ENCODE results near the gene CALD1. TPM values are rescaled to one million over a fixed set of nuclear protein-coding genes. Genes with fewer than 3 reads are reported as not detected.
A peak's percentile ranks its signal among the peaks of the same experiment; 100 is the strongest.

The CALD1 gene
- total RNA-seq, 2 experiments from 2014 or later, result 2.1 to 2.2 TPM

GRCh38 chr7:134742688-134743350 lies 36.6 kb upstream of the CALD1 start:
- ATAC-seq, result no peak
- TF ChIP-seq, protein P1, sequence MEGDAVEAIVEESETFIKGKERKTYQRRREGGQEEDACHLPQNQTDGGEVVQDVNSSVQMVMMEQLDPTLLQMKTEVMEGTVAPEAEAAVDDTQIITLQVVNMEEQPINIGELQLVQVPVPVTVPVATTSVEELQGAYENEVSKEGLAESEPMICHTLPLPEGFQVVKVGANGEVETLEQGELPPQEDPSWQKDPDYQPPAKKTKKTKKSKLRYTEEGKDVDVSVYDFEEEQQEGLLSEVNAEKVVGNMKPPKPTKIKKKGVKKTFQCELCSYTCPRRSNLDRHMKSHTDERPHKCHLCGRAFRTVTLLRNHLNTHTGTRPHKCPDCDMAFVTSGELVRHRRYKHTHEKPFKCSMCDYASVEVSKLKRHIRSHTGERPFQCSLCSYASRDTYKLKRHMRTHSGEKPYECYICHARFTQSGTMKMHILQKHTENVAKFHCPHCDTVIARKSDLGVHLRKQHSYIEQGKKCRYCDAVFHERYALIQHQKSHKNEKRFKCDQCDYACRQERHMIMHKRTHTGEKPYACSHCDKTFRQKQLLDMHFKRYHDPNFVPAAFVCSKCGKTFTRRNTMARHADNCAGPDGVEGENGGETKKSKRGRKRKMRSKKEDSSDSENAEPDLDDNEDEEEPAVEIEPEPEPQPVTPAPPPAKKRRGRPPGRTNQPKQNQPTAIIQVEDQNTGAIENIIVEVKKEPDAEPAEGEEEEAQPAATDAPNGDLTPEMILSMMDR (IDR thresholded peaks at IDR 0.05), result no peak
- no peak overlapping the region for H3K4me3 Mint-ChIP-seq

GRCh38 chr7:134744569-134744968 lies 34.9 kb upstream of the CALD1 start:
- CTCF ChIA-PET, result interaction anchor here (1.7 kb wide), 1 partner anchor 10 kb away, joined by 7 read pairs; no protein-coding TSS in a partner anchor
- DNase-seq (no peak), ATAC-seq (no peak)
- H3K9me3 Mint-ChIP-seq, result no peaks in the 10 kb centered on the region
- no peaks in the 10 kb centered on the region for H3K36me3 Mint-ChIP-seq (ENCODE audit: low read depth)
- no peak overlapping the region for H3K27ac Mint-ChIP-seq
- TF ChIP-seq, protein P1 (IDR thresholded peaks at IDR 0.05), result no peak
- intact Hi-C loops (cut with micrococcal nuclease), result no loop called here
- H3K27me3 Mint-ChIP-seq, result peaks cover 3% of the 10 kb centered on the region
- no peak overlapping the region for H3K4me3 Mint-ChIP-seq
- no peaks in the 10 kb centered on the region for H3K4me1 Mint-ChIP-seq (ENCODE audit: low read depth)
- POLR2A ChIA-PET, result no interaction called here

More at GRCh38 chr7:134742688-134743350, 36.6 kb upstream of the CALD1 start:
- intact Hi-C loops (cut with micrococcal nuclease), result no loop called here
- ChIA-PET CTCF (no interaction called here), POLR2A (no interaction called here)
- H3K36me3 Mint-ChIP-seq (ENCODE audit: low read depth), result no peaks in the 10 kb centered on the region
- no peak overlapping the region for H3K27ac Mint-ChIP-seq
- peaks cover 3% of the 10 kb centered on the region for H3K27me3 Mint-ChIP-seq
- no peak for DNase-seq
- peaks cover 5% of the 10 kb centered on the region for H3K4me1 Mint-ChIP-seq (ENCODE audit: low read depth)
- no peaks in the 10 kb centered on the region for H3K9me3 Mint-ChIP-seq

GRCh38 chr7:134747326-134747725 lies 32.1 kb upstream of the CALD1 start:
- H3K27me3 Mint-ChIP-seq, result peaks cover 2% of the 10 kb centered on the region
- no peaks in the 10 kb centered on the region for H3K36me3 Mint-ChIP-seq (ENCODE audit: low read depth)
- intact Hi-C loops (cut with micrococcal nuclease), result no loop called here
- CTCF ChIA-PET, result interaction anchor here (0.6 kb wide), 1 partner anchor 90 kb away, joined by 3 read pairs; no protein-coding TSS in a partner anchor
- H3K4me1 Mint-ChIP-seq (ENCODE audit: low read depth), result no peaks in the 10 kb centered on the region
- DNase-seq (no peak), ATAC-seq (no peak)
- H3K9me3 Mint-ChIP-seq, result no peaks in the 10 kb centered on the region
- H3K4me3 Mint-ChIP-seq, result no peak overlapping the region
- no peak overlapping the region for H3K27ac Mint-ChIP-seq
- TF ChIP-seq, protein P1 (IDR thresholded peaks at IDR 0.05), result no peak
- POLR2A ChIA-PET, result no interaction called here

DNA sequence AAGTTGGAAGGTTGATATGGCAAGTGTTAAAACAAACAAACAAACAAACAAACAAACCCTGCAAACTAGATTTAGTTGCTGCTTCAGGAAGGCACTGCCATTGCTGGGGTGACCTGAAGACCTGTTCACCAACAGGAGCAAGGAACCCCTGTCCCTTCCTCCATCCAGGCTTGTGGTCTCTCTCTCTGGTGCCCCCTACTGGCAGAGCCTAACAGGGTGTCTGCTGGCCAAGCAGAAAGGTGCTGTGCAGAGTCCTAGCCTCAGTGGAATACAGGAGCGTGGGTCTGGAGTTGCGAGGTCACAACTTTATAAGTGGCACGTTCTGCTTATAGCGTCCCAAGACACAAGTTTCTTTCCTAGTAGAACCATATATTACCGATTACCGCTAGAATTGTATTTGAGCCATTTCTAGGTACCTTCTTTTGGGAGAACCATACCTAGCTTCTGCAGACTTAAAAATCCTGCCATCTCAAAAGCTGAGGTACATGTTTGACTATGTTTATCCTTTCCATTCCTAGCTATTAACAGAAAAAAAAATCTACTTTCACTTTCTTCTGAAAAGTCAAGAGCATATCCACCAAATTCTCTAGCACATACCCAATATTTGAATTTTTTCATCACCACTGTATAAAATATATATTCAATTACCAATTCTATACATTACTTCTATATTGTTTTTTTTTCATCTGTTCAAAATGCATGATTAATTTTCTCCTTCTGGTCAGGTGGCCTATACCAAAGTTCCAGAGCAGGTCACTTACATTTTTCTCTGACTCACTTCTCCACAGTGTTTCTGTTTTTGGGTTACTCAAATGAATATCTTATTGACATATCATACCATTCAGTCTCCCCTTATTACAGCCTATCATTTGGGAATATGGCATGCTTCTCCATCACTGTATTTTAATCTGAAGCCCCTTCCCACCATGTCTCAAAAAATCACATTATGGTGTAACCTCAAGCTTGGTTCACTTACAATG lies 29.1 kb upstream of the CALD1 start:
- ATAC-seq (peak; percentile 84), DNase-seq (peak; percentile 81)
- intact Hi-C loops (cut with micrococcal nuclease), result loop anchor here (5.0 to 10.0 kb wide), 3 partner anchors 103 to 194 kb away; partner anchors contain the start of gene BPGM
- Mint-ChIP-seq H3K4me1 (ENCODE audit: low read depth) (no peaks in the 10 kb centered on the region), H3K9me3 (no peaks in the 10 kb centered on the region), H3K36me3 (ENCODE audit: low read depth) (no peaks in the 10 kb centered on the region), H3K27ac (no peak overlapping the region), H3K27me3 (peaks cover 2% of the 10 kb centered on the region), H3K4me3 (no peak overlapping the region)
- POLR2A ChIA-PET, result interaction anchor here (0.6 kb wide), 1 partner anchor 24 kb away, joined by 3 read pairs; no protein-coding TSS in a partner anchor
- CTCF ChIA-PET, result interaction anchor here (0.7 to 5.9 kb wide), 16 partner anchors 11 to 193 kb away, joined by 3 to 51 read pairs (median 4); partner anchors contain the start of gene BPGM
- TF ChIP-seq, protein P1 (IDR thresholded peaks at IDR 0.05), result peak; percentile 73
